Astrocyte (in vitro differentiated cells and primary cell): ENCODE results near the gene PDE7B.

ENCODE experiments used
- CTCF ChIP-seq: IDR thresholded peaks from 2 replicates; pipeline ENCODE4 v1.5.1; 2011; ENCODE audit warnings: low read depth, mild to moderate bottlenecking, inconsistent platforms, low read length, moderate library complexity; ENCODE audit not compliant: insufficient read depth
- EZH2 ChIP-seq: IDR thresholded peaks from 2 replicates; pipeline ENCODE4 v1.6.1; 2012; ENCODE audit warnings: mild to moderate bottlenecking, low read length, inconsistent platforms; ENCODE audit not compliant: insufficient read depth

DNA sequence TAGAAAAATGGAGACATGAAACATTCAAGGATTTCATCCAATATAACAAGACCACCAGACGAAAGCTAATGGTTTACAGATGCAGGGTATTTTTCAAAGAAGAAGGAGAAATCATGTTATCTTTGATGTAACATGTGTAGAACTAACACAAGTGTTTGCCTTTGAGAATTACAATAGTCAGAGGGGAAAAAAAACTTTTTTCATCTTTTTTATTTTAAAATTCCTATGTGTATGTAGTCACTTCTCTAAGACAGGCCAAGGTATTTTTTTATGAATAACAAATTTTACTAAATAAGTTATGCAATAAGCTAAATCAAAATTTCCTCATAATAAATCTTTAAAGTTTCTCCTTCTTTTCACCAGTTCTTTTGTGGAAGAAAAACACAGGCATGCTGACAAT, 161.4 kb downstream of the PDE7B start:
- no peak for TF ChIP-seq CTCF
- no peak for TF ChIP-seq EZH2
